ENCODE data around the gene NOSTRIN.
A peak's percentile ranks its signal among the peaks of the same experiment; 100 is the strongest.

Gene NOSTRIN

GRCh38 chr2:168889635-168890005 is 87.2 kb downstream of the NOSTRIN start:
- no peak for DNase-seq (ENCODE audit: low read depth)

GRCh38 chr2:168890006-168890782 is 87.8 kb downstream of the NOSTRIN start, which contains the start of gene SPC25:
Gene SPC25, minus strand, starts transcription at chr2:168890430. Its CDS starts 911 bp downstream, at chr2:168889519.
- DNase-seq (ENCODE audit: low read depth): peak; percentile 76

- DNase-seq (ENCODE audit: low read depth): no peak
Observed at GRCh38 chr2:168892327-168892726, 89.9 kb downstream of the NOSTRIN start.

- DNase-seq (ENCODE audit: low read depth): no peak
Observed at GRCh38 chr2:168894101-168894500, 91.7 kb downstream of the NOSTRIN start.

GRCh38 chr2:168894720-168895119 is 92.3 kb downstream of the NOSTRIN start:
- no peak for DNase-seq (ENCODE audit: low read depth)

- DNase-seq (ENCODE audit: low read depth): no peak
Observed at GRCh38 chr2:168895771-168896170, 93.3 kb downstream of the NOSTRIN start.

GRCh38 chr2:168896783-168897182 is 94.3 kb downstream of the NOSTRIN start:
- DNase-seq (ENCODE audit: low read depth): no peak

- no peak for DNase-seq (ENCODE audit: low read depth)
Observed at GRCh38 chr2:168897449-168897848, 95.0 kb downstream of the NOSTRIN start.

GRCh38 chr2:168901003-168901402 is 98.6 kb downstream of the NOSTRIN start, which contains the start of gene G6PC2:
Gene G6PC2, plus strand, starts transcription at chr2:168901291. Its CDS starts 41 bp downstream, at chr2:168901332.
- DNase-seq (ENCODE audit: low read depth): no peak

- no peak for DNase-seq (ENCODE audit: low read depth)
Observed at GRCh38 chr2:168903888-168904287, 101.5 kb downstream of the NOSTRIN start.

- DNase-seq (ENCODE audit: low read depth): no peak
Observed at GRCh38 chr2:168904358-168904757, 101.9 kb downstream of the NOSTRIN start.

GRCh38 chr2:168907940-168908662 is 105.7 kb downstream of the NOSTRIN start:
- DNase-seq (ENCODE audit: low read depth): no peak

- no peak for DNase-seq (ENCODE audit: low read depth)
Observed at GRCh38 chr2:168910330-168910729, 107.9 kb downstream of the NOSTRIN start.

GRCh38 chr2:168912466-168912865 is 110.0 kb downstream of the NOSTRIN start:
- DNase-seq (ENCODE audit: low read depth): no peak

- DNase-seq (ENCODE audit: low read depth): no peak
Observed at GRCh38 chr2:168912901-168913369, 110.5 kb downstream of the NOSTRIN start.

GRCh38 chr2:168913495-168913894 is 111.1 kb downstream of the NOSTRIN start:
- DNase-seq (ENCODE audit: low read depth): no peak

All from stimulated activated CD8-positive, alpha-beta memory T cell treated with anti-CD3 and anti-CD28 coated beads, Interleukin-7, amount 100 ng/mL, for 24 hours (primary cell).